ENCODE measurements around the gene GPR37L1.
A peak's percentile ranks its signal among the peaks of the same experiment; 100 is the strongest.
"Not testable (repeated sequence)": the region's sequence is repeated elsewhere in the genome, so short reads cannot be mapped to it uniquely, and the experiment has no call there.

GPR37L1 gene

GRCh38 chr1:202130816-202131522 lies 8.3 kb downstream of the GPR37L1 start:
- Histone ChIP-seq H3K36me3 (ENCODE audit: control insufficient read depth, insufficient read depth, low read length) (peaks cover 6% of the 10 kb centered on the region), H3K4me1 (ENCODE audit: control insufficient read depth, insufficient read depth, low read length) (peaks cover 29% of the 10 kb centered on the region), H3K9ac (ENCODE audit: low read length) (no peak overlapping the region), H3K27me3 (ENCODE audit: control insufficient read depth, insufficient read depth, low read length) (no peaks in the 10 kb centered on the region), H3K4me3 (ENCODE audit: low read length) (no peak overlapping the region), H3K9me3 (ENCODE audit: control insufficient read depth, low read length) (no peaks in the 10 kb centered on the region)

GRCh38 chr1:202131956-202132821 lies 9.5 kb downstream of the GPR37L1 start:
- no peak overlapping the region for H3K9ac ChIP-seq (ENCODE audit: low read length)
- peaks cover 6% of the 10 kb centered on the region for H3K36me3 ChIP-seq (ENCODE audit: control insufficient read depth, insufficient read depth, low read length)

GRCh38 chr1:202133001-202133400 lies 10.3 kb downstream of the GPR37L1 start:
- peaks cover 6% of the 10 kb centered on the region for H3K36me3 ChIP-seq (ENCODE audit: control insufficient read depth, insufficient read depth, low read length)
- no peaks in the 10 kb centered on the region for H3K27me3 ChIP-seq (ENCODE audit: control insufficient read depth, insufficient read depth, low read length)
- no peaks in the 10 kb centered on the region for H3K9me3 ChIP-seq (ENCODE audit: control insufficient read depth, low read length)
- H3K4me1 ChIP-seq (ENCODE audit: control insufficient read depth, insufficient read depth, low read length), result peaks cover 29% of the 10 kb centered on the region
- H3K9ac ChIP-seq (ENCODE audit: low read length), result no peak overlapping the region
- H3K4me3 ChIP-seq (ENCODE audit: low read length), result no peak overlapping the region

More at GRCh38 chr1:202131956-202132821, 9.5 kb downstream of the GPR37L1 start:
- no peaks in the 10 kb centered on the region for H3K9me3 ChIP-seq (ENCODE audit: control insufficient read depth, low read length)
- H3K4me3 ChIP-seq (ENCODE audit: low read length), result no peak overlapping the region
- no peaks in the 10 kb centered on the region for H3K27me3 ChIP-seq (ENCODE audit: control insufficient read depth, insufficient read depth, low read length)
- H3K4me1 ChIP-seq (ENCODE audit: control insufficient read depth, insufficient read depth, low read length), result peaks cover 29% of the 10 kb centered on the region

GRCh38 chr1:202133496-202133895 lies 10.8 kb downstream of the GPR37L1 start:
- Histone ChIP-seq H3K36me3 (ENCODE audit: control insufficient read depth, insufficient read depth, low read length) (peaks cover 6% of the 10 kb centered on the region), H3K9ac (ENCODE audit: low read length) (no peak overlapping the region), H3K4me1 (ENCODE audit: control insufficient read depth, insufficient read depth, low read length) (peaks cover 29% of the 10 kb centered on the region)

GRCh38 chr1:202133989-202134388 lies 11.3 kb downstream of the GPR37L1 start:
- Histone ChIP-seq H3K4me1 (ENCODE audit: control insufficient read depth, insufficient read depth, low read length) (peaks cover 28% of the 10 kb centered on the region), H3K9ac (ENCODE audit: low read length) (no peak overlapping the region), H3K27me3 (ENCODE audit: control insufficient read depth, insufficient read depth, low read length) (no peaks in the 10 kb centered on the region), H3K9me3 (ENCODE audit: control insufficient read depth, low read length) (no peaks in the 10 kb centered on the region), H3K36me3 (ENCODE audit: control insufficient read depth, insufficient read depth, low read length) (peaks cover 10% of the 10 kb centered on the region), H3K4me3 (ENCODE audit: low read length) (no peak overlapping the region)

More at GRCh38 chr1:202133496-202133895, 10.8 kb downstream of the GPR37L1 start:
- no peaks in the 10 kb centered on the region for H3K9me3 ChIP-seq (ENCODE audit: control insufficient read depth, low read length)
- H3K27me3 ChIP-seq (ENCODE audit: control insufficient read depth, insufficient read depth, low read length), result no peaks in the 10 kb centered on the region
- no peak overlapping the region for H3K4me3 ChIP-seq (ENCODE audit: low read length)

GRCh38 chr1:202134645-202135172 lies 12.0 kb downstream of the GPR37L1 start:
- peaks cover 11% of the 10 kb centered on the region for H3K36me3 ChIP-seq (ENCODE audit: control insufficient read depth, insufficient read depth, low read length)
- H3K27me3 ChIP-seq (ENCODE audit: control insufficient read depth, insufficient read depth, low read length), result no peaks in the 10 kb centered on the region
- H3K9me3 ChIP-seq (ENCODE audit: control insufficient read depth, low read length), result no peaks in the 10 kb centered on the region
- no peak overlapping the region for H3K4me3 ChIP-seq (ENCODE audit: low read length)
- H3K4me1 ChIP-seq (ENCODE audit: control insufficient read depth, insufficient read depth, low read length), result peaks cover 24% of the 10 kb centered on the region
- H3K9ac ChIP-seq (ENCODE audit: low read length), result no peak overlapping the region

- Histone ChIP-seq H3K9me3 (ENCODE audit: control insufficient read depth, low read length) (no peaks in the 10 kb centered on the region), H3K4me1 (ENCODE audit: control insufficient read depth, insufficient read depth, low read length) (peaks cover 21% of the 10 kb centered on the region), H3K36me3 (ENCODE audit: control insufficient read depth, insufficient read depth, low read length) (peaks cover 11% of the 10 kb centered on the region), H3K27me3 (ENCODE audit: control insufficient read depth, insufficient read depth, low read length) (no peaks in the 10 kb centered on the region), H3K4me3 (ENCODE audit: low read length) (no peak overlapping the region), H3K9ac (ENCODE audit: low read length) (no peak overlapping the region)
These were observed 12.6 kb downstream of the GPR37L1 start for GRCh38 chr1:202135221-202135721.

GRCh38 chr1:202140833-202141232 lies 18.1 kb downstream of the GPR37L1 start:
- no peak overlapping the region for H3K9ac ChIP-seq (ENCODE audit: low read length)
- H3K27me3 ChIP-seq (ENCODE audit: control insufficient read depth, insufficient read depth, low read length), result peaks cover 8% of the 10 kb centered on the region
- peaks cover 5% of the 10 kb centered on the region for H3K36me3 ChIP-seq (ENCODE audit: control insufficient read depth, insufficient read depth, low read length)
- peaks cover 12% of the 10 kb centered on the region for H3K4me1 ChIP-seq (ENCODE audit: control insufficient read depth, insufficient read depth, low read length)
- no peaks in the 10 kb centered on the region for H3K9me3 ChIP-seq (ENCODE audit: control insufficient read depth, low read length)
- H3K4me3 ChIP-seq (ENCODE audit: low read length), result no peak overlapping the region

- peaks cover 12% of the 10 kb centered on the region for H3K4me1 ChIP-seq (ENCODE audit: control insufficient read depth, insufficient read depth, low read length)
- not testable (repeated sequence) for H3K4me3 ChIP-seq (ENCODE audit: low read length); H3K27me3 ChIP-seq (ENCODE audit: control insufficient read depth, insufficient read depth, low read length); H3K36me3 ChIP-seq (ENCODE audit: control insufficient read depth, insufficient read depth, low read length); H3K9ac ChIP-seq (ENCODE audit: low read length); H3K9me3 ChIP-seq (ENCODE audit: control insufficient read depth, low read length)
These were observed 18.8 kb downstream of the GPR37L1 start for GRCh38 chr1:202141468-202141867.

- Histone ChIP-seq H3K27me3 (ENCODE audit: control insufficient read depth, insufficient read depth, low read length) (peaks cover 8% of the 10 kb centered on the region), H3K36me3 (ENCODE audit: control insufficient read depth, insufficient read depth, low read length) (peaks cover 5% of the 10 kb centered on the region), H3K9ac (ENCODE audit: low read length) (peak overlapping the region; percentile 89), H3K9me3 (ENCODE audit: control insufficient read depth, low read length) (no peaks in the 10 kb centered on the region), H3K4me3 (ENCODE audit: low read length) (peak overlapping the region; percentile 95), H3K4me1 (ENCODE audit: control insufficient read depth, insufficient read depth, low read length) (peaks cover 12% of the 10 kb centered on the region)
These were observed 20.5 kb downstream of the GPR37L1 start for GRCh38 chr1:202143011-202143767.

GRCh38 chr1:202143768-202144401 lies 21.2 kb downstream of the GPR37L1 start:
- H3K9ac ChIP-seq (ENCODE audit: low read length), result peak overlapping the region; percentile 89
- H3K4me3 ChIP-seq (ENCODE audit: low read length), result peak overlapping the region; percentile 95
- peaks cover 2% of the 10 kb centered on the region for H3K36me3 ChIP-seq (ENCODE audit: control insufficient read depth, insufficient read depth, low read length)
- peaks cover 8% of the 10 kb centered on the region for H3K27me3 ChIP-seq (ENCODE audit: control insufficient read depth, insufficient read depth, low read length)
- H3K4me1 ChIP-seq (ENCODE audit: control insufficient read depth, insufficient read depth, low read length), result peaks cover 12% of the 10 kb centered on the region
- H3K9me3 ChIP-seq (ENCODE audit: control insufficient read depth, low read length), result no peaks in the 10 kb centered on the region

Measured in mucosa of stomach (tissue), 1 donor.